Psoas muscle (tissue), 8 donors: ENCODE data around the gene DMWD. TPM values are rescaled to one million over a fixed set of nuclear protein-coding genes. Genes with fewer than 3 reads are reported as not detected.

Source experiments
- ATAC-seq, 4 donors: fragments of 200-7000 bp; cut with Tn5 transposase; one replicate each; pipeline ENCODE4 v1.9.1; 2020; ENCODE audit warnings: moderate library complexity in 3 of 4, mild to moderate bottlenecking in 2 of 4
- DNase-seq, 2 donors: peaks; one replicate each; pipeline ENCODE4 v3.0.0-alpha.2; 2020
- H3K27ac ChIP-seq: fragments of 200-600 bp; one replicate; pipeline ENCODE4 v1.8.0; 2022
- H3K27me3 ChIP-seq, 3 donors: fragments of 200-600 bp in 1 of 3; one replicate each; pipeline versions ENCODE4 v1.6.1 to v1.8.0; 2013 to 2022; ENCODE audit warnings: low read length in 2 of 3, mild to moderate bottlenecking in 2 of 3, moderate library complexity in 1 of 3; ENCODE audit not compliant: insufficient read depth in 3 of 3
- H3K36me3 ChIP-seq, 2 donors: fragments of 200-600 bp in 1 of 2; one replicate each; pipeline versions ENCODE4 v1.6.1 to v1.8.0; 2013 to 2022; ENCODE audit warnings: low read depth in 1 of 2, mild to moderate bottlenecking in 1 of 2, moderate library complexity in 1 of 2; ENCODE audit not compliant: insufficient read depth in 1 of 2
- H3K4me1 ChIP-seq: fragments of 200-600 bp; one replicate; pipeline ENCODE4 v1.8.0; 2022
- H3K4me3 ChIP-seq: fragments of 200-600 bp; one replicate; pipeline ENCODE4 v1.8.0; 2022; ENCODE audit warnings: mild to moderate bottlenecking
- H3K9me3 ChIP-seq: fragments of 200-600 bp; one replicate; pipeline ENCODE4 v1.8.0; 2022
- CTCF ChIP-seq: fragments of 200-600 bp; IDR thresholded peaks from one replicate; pipeline ENCODE4 v1.8.0; 2022; ENCODE audit warnings: antibody characterized with exemption
- WGBS, 3 donors: extraction: QIAGEN DNeasy Blood & Tissue Kit; methylation state at CpG; one replicate each; pipeline versions ENCODE4 v1.1.6 to v1.1.7; 2013; 5-methylcytosine and 5-hydroxymethylcytosine counted together
- intact Hi-C, 2 donors: fragments of 100-400 bp; cut with DNase I; formaldehyde crosslinking; loops; one replicate each; pipeline versions ENCODE4 v1.11.0 to v1.14.2; 2022
- polyA plus RNA-seq, 3 donors: library from polyadenylated mRNA; stranded (reverse); fragments of 200-250 nt; gene quantifications; one replicate each; pipeline ENCODE4 v1.2.3, GENCODE V29; 2013
- total RNA-seq, 4 donors: library from RNA; stranded (reverse); fragmentation: NEBNext Ultra II Directional in 2 of 4; extraction: Animal tissue kit (Norgen Biotek cat#: 25700) in 2 of 4; gene quantifications; one replicate each; pipeline versions ENCODE4 v1.2.1 to v1.2.4, GENCODE V29; 2021 to 2023
- donor health status: healthy with polysubstance abuse.
- donor health status: DM: no; HTN: no; CAD: no; lungs with moderate emphysema.
- donor health status: Bipolar disorder and iron deficiency.
- donor health status: healthy.
- donor health status: DM: yes; HTN: yes; CAD: no.
- donor health status: DM: no; HTN: no; CAD: no.
- donor health status: DM: no; HTN: no; CAD: no.
- donor health status: DM: yes; HTN: yes; CAD: no.

DMWD gene
- total and polyA plus RNA-seq, 7 donors, result 38.4 to 104 (median 54.3) TPM

GRCh38 chr19:45828523-45828922 is 35.9 kb upstream of the DMWD start:
- peaks cover 5% of the 10 kb centered on the region for H3K4me1 ChIP-seq
- 85 to 91% (median 89%) methylated on average over 8 to 9 of the region's 9 CpGs for WGBS, 3 donors
- intact Hi-C loops, result no loop called here
- H3K9me3 ChIP-seq, result no peaks in the 10 kb centered on the region
- H3K4me3 ChIP-seq, result no peak overlapping the region
- H3K27me3 ChIP-seq, result no peaks in the 10 kb centered on the region
- ATAC-seq, result no peak
- H3K36me3 ChIP-seq, result peaks cover 14 to 98% of the 10 kb centered on the region in 2 donors
- no peak for DNase-seq
- no peak for TF ChIP-seq CTCF
- no peak overlapping the region for H3K27ac ChIP-seq

GRCh38 chr19:45827459-45828093 is 34.9 kb upstream of the DMWD start:
- Histone ChIP-seq H3K36me3 (peaks cover 14 to 96% of the 10 kb centered on the region in 2 donors), H3K4me3 (no peak overlapping the region), H3K27ac (no peak overlapping the region), H3K4me1 (peaks cover 5% of the 10 kb centered on the region), H3K9me3 (no peaks in the 10 kb centered on the region), H3K27me3 (no peaks in the 10 kb centered on the region)
- intact Hi-C loops, result no loop called here
- DNase-seq (peak in 1 of 2 donors; percentile 37), ATAC-seq (no peak)
- 92 to 94% (median 92%) methylated on average over 16 of the region's 16 CpGs for WGBS, 3 donors
- TF ChIP-seq CTCF, result no peak

GRCh38 chr19:45826934-45827333 is 34.3 kb upstream of the DMWD start:
- H3K4me1 ChIP-seq, result peaks cover 5% of the 10 kb centered on the region
- H3K27me3 ChIP-seq, result no peaks in the 10 kb centered on the region
- H3K4me3 ChIP-seq, result no peak overlapping the region
- DNase-seq, result no peak
- no peak for TF ChIP-seq CTCF
- ATAC-seq, result no peak
- peaks cover 13 to 94% of the 10 kb centered on the region in 2 donors for H3K36me3 ChIP-seq
- H3K27ac ChIP-seq, result no peak overlapping the region
- intact Hi-C loops, result no loop called here
- WGBS, 3 donors, result 67 to 76% (median 76%) methylated on average over 11 of the region's 11 CpGs
- no peaks in the 10 kb centered on the region for H3K9me3 ChIP-seq

- intact Hi-C loops, result no loop called here
- Histone ChIP-seq H3K4me3 (no peak overlapping the region), H3K9me3 (no peaks in the 10 kb centered on the region), H3K4me1 (peaks cover 5% of the 10 kb centered on the region), H3K27ac (no peak overlapping the region), H3K36me3 (peaks cover 9 to 90% of the 10 kb centered on the region in 2 donors), H3K27me3 (no peaks in the 10 kb centered on the region)
- WGBS, 3 donors, result 82 to 90% (median 82%) methylated on average over 21 to 22 of the region's 22 CpGs
- TF ChIP-seq CTCF, result no peak
- DNase-seq (no peak), ATAC-seq (no peak)
Measured at GRCh38 chr19:45825917-45826893, 33.6 kb upstream of the DMWD start.
